Testis (tissue), 3 donors: Measurements from ENCODE around the gene SPIRE1. TPM values are rescaled to one million over a fixed set of nuclear protein-coding genes. Genes with fewer than 3 reads are reported as not detected.
A peak's percentile ranks its signal among the peaks of the same experiment; 100 is the strongest.

Experiments used
- DNase-seq: peaks from one replicate; pipeline ENCODE4 v3.0.0-alpha.2; 2019
- H3K27ac ChIP-seq, 2 donors: fragments of 200-600 bp; sonication (generic); one replicate each; pipeline ENCODE4 v1.5.1; 2019
- H3K27me3 ChIP-seq: fragments of 200-600 bp; sonication (generic); one replicate; pipeline ENCODE4 v1.5.1; 2019
- H3K36me3 ChIP-seq: fragments of 200-600 bp; sonication (generic); one replicate; pipeline ENCODE4 v1.5.1; 2017; ENCODE audit warnings: low read depth; ENCODE audit errors: missing control alignments
- H3K4me1 ChIP-seq: fragments of 200-600 bp; sonication (generic); one replicate; pipeline ENCODE4 v1.5.1; 2019
- H3K4me3 ChIP-seq, 2 donors: fragments of 200-600 bp; sonication (generic); one replicate each; pipeline ENCODE4 v1.5.1; 2017 to 2019
- H3K9me3 ChIP-seq: fragments of 200-600 bp; sonication (generic); one replicate; pipeline ENCODE4 v1.5.1; 2017
- CTCF ChIP-seq, 3 experiments: fragments of 450-650 bp in 2 of 3; fragments of 200-600 bp in 1 of 3; sonication (generic) in 1 of 3; IDR thresholded peaks; one replicate each; pipeline ENCODE4 v1.5.1; 2016 to 2019; ENCODE audit warnings: antibody characterized with exemption in 3 of 3, mild to moderate bottlenecking in 2 of 3, moderate library complexity in 1 of 3
- POLR2A ChIP-seq: fragments of 450-650 bp; IDR thresholded peaks from one replicate; pipeline ENCODE4 v1.6.1; 2017; ENCODE audit warnings: antibody characterized with exemption, mild to moderate bottlenecking, moderate library complexity
- whole genome bisulfite sequencing, 2 donors: methylation state at CpG; one replicate each; pipeline ENCODE4 v1.1.5; 2018; 5-methylcytosine and 5-hydroxymethylcytosine counted together
- intact Hi-C: fragments of 100-400 bp; cut with DNase I; formaldehyde crosslinking; loops from one replicate; pipeline ENCODE4 v1.15.1; 2023; ENCODE audit warnings: low total_unique reads
- polyA plus RNA-seq: library from polyadenylated mRNA; stranded (reverse); fragments of 350-450 nt; fragmentation: Illumina TruSeq; extraction: RNeasy Lipid Tissue Mini Kit (QIAGEN cat#74804); gene quantifications from one replicate; pipeline ENCODE4 v1.2.3, GENCODE V29; 2014; ENCODE audit warnings: low read depth, low replicate concordance; ENCODE audit not compliant: insufficient read depth
- total RNA-seq, 2 donors: library from RNA; depleted of rRNA; stranded (reverse); fragments of >200 nt; gene quantifications; one replicate each; pipeline ENCODE4 v1.2.3, GENCODE V29; 2016

SPIRE1 gene
- total and polyA plus RNA-seq, 3 donors from 2014 or later: 46.8 to 83.5 (median 67.6) TPM

- whole genome bisulfite sequencing, 2 donors: 84 to 95% methylated on average over 8 of the region's 8 CpGs
- DNase-seq: no peak
- intact Hi-C loops: no loop called here
- H3K27me3 ChIP-seq: no peaks in the 10 kb centered on the region
- H3K36me3 ChIP-seq: no peaks in the 10 kb centered on the region
- H3K9me3 ChIP-seq: no peaks in the 10 kb centered on the region
- no peak overlapping the region for H3K4me3 ChIP-seq
- H3K27ac ChIP-seq: no peak overlapping the region
- H3K4me1 ChIP-seq: no peaks in the 10 kb centered on the region
- TF ChIP-seq POLR2A (no peak), CTCF (IDR thresholded peaks at IDR 0.05) (no peak)
Observed at GRCh38 chr18:12435867-12436266, 222.0 kb downstream of the SPIRE1 start.

GRCh38 chr18:12434541-12434929, 223.4 kb downstream of the SPIRE1 start:
- H3K9me3 ChIP-seq: no peaks in the 10 kb centered on the region
- TF ChIP-seq POLR2A (no peak), CTCF (IDR thresholded peaks at IDR 0.05) (no peak)
- no peaks in the 10 kb centered on the region for H3K36me3 ChIP-seq
- H3K27ac ChIP-seq: no peak overlapping the region
- H3K27me3 ChIP-seq: no peaks in the 10 kb centered on the region
- peak overlapping the region in 1 of 2 donors; percentile 55 for H3K4me3 ChIP-seq
- no peak for DNase-seq
- WGBS, 2 donors: 56 to 77% methylated on average over 13 to 14 of the region's 14 CpGs
- H3K4me1 ChIP-seq: no peaks in the 10 kb centered on the region
- intact Hi-C loops: no loop called here

GRCh38 chr18:12433829-12434540, 223.9 kb downstream of the SPIRE1 start:
- intact Hi-C loops: no loop called here
- H3K27ac ChIP-seq: no peak overlapping the region
- TF ChIP-seq POLR2A (no peak), CTCF (IDR thresholded peaks at IDR 0.05) (no peak)
- H3K4me1 ChIP-seq: no peaks in the 10 kb centered on the region
- DNase-seq: no peak
- peak overlapping the region; percentile 21 to 55 for H3K4me3 ChIP-seq
- H3K27me3 ChIP-seq: no peaks in the 10 kb centered on the region
- H3K9me3 ChIP-seq: no peaks in the 10 kb centered on the region
- 76 to 81% methylated on average over 23 to 51 of the region's 51 CpGs for WGBS, 2 donors
- no peaks in the 10 kb centered on the region for H3K36me3 ChIP-seq

GRCh38 chr18:12432881-12433280, 225.0 kb downstream of the SPIRE1 start:
- Histone ChIP-seq H3K27ac (no peak overlapping the region), H3K4me1 (no peaks in the 10 kb centered on the region), H3K27me3 (no peaks in the 10 kb centered on the region), H3K9me3 (no peaks in the 10 kb centered on the region), H3K36me3 (no peaks in the 10 kb centered on the region), H3K4me3 (peak overlapping the region; percentile 34 to 55)
- no peak for DNase-seq
- WGBS, 2 donors: 69 to 71% methylated on average over 10 to 31 of the region's 31 CpGs
- intact Hi-C loops: no loop called here
- TF ChIP-seq POLR2A (no peak), CTCF (IDR thresholded peaks at IDR 0.05) (no peak)

- H3K9me3 ChIP-seq: no peaks in the 10 kb centered on the region
- peak overlapping the region; percentile 34 to 55 for H3K4me3 ChIP-seq
- H3K27ac ChIP-seq: no peak overlapping the region
- H3K4me1 ChIP-seq: no peaks in the 10 kb centered on the region
- intact Hi-C loops: no loop called here
- H3K27me3 ChIP-seq: no peaks in the 10 kb centered on the region
- 76 to 78% methylated on average over 22 of the region's 22 CpGs for WGBS, 2 donors
- H3K36me3 ChIP-seq: no peaks in the 10 kb centered on the region
- TF ChIP-seq POLR2A (no peak), CTCF (IDR thresholded peaks at IDR 0.05) (no peak)
- no peak for DNase-seq
Observed at GRCh38 chr18:12432196-12432595, 225.7 kb downstream of the SPIRE1 start.
